GM21619 (cell line): ENCODE results near the gene PRSS2.
A peak's percentile ranks its signal among the peaks of the same experiment; 100 is the strongest.
"Not testable (repeated sequence)": the region's sequence is repeated elsewhere in the genome, so short reads cannot be mapped to it uniquely, and the experiment has no call there.

Experiments used
- ATAC-seq: cut with Tn5 transposase; IDR thresholded peaks from one replicate; pipeline ENCODE4 v1.9.1; 2021; ENCODE audit not compliant: unreplicated experiment

PRSS2 gene

DNA sequence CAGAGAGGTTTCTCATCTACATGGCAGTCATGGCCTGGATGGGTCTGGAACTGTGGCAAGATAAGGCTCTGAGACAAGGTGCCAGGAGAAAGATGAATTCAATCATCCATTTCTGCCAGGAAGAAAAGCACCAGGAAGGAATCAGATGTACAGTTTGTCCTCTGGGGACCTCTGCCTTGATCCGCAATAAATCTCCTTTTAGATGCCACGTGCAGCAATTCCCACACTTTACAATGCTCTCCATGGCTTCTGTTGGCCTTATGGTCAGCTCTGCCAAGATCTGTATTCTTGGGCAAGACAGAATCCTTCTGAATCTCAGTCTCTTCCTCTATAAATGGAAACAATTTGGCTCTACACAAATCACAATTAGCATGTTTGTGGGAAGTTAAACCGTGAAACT, 12.5 kb upstream of the PRSS2 start:
- ATAC-seq: not testable (repeated sequence)

DNA sequence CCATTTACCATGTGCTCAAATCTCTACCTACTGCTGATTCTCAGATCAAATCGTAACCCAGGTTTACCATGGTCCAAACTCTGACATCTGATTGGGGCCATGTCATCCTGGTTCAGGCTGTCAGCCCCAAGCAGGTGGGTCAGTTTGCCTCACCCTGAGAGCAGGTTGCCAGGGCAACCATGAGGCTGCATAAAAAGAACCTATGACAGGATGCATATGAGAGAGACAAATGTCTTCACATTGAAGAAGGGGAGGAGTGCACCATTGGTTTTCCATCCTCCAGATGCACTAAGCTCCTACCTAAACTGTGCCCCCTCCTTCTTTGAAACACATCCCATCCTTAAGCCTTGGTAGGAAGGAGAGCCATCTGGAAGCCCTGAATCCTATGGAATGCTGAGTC, 11.3 kb upstream of the PRSS2 start:
- ATAC-seq: no peak

DNA sequence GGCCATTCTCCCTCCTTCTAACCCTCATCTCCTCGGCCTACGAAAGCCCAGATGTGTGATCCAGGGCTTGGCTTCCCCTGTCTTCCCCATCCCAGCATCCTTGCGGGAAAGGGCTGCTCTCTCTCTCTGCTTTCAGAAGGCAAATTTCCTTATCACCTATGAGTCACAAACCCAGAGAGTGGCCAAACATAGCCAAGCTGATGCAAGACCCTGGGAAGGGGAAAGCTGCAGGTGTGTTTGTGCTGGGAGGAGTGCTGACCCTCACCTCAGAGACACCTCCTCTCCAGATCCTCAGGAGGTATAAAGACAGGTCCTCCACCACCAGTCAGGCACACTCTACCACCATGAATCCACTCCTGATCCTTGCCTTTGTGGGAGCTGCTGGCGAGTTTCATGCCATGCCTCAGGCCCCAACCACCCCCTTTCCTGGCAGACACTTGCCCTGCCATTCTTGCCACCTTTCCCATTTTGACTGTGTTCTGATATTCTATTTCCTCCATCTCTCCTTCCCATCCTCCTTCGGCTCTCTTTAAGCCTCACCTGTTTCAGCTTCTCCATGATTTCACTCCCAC, 10.6 kb upstream of the PRSS2 start:
- ATAC-seq: no peak

DNA sequence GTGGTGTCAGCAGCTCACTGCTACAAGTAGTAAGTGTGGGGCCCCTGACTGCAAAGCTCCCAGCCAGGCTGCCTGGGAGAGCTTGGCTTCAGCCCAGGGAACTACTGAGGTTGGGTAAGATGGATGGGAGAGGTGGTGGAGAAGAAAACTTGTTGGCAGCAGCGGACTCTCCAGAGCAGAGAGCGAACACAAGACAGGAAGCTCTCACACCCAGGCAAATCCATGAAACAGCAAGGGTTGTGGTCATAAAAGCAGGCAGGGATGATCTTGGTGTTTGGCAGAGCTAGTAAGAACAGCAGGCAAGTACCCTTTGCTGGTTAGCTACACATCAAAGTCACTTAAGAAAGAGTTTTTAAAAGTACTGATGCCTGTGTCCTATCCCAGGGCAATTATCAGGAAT, 9.2 kb upstream of the PRSS2 start:
- ATAC-seq: not testable (repeated sequence)

DNA sequence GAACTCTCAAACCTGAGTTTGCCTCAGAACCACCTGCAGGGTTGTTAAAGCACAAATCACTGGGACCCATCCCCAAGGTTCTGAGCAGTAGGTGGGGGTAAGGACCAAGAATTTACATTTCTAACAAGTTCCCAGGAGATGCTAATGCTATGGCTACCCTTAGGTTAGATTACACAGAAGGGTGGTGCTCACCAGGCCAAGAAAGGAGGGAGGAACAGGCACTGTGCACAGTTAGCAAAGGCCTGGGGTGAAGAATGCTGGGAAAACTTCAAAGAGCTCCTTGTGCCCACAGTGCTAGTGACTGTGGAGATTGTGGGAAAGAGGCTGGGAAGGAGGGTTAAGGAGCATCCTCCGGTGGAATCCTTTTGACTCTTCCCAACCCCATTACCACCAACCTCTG, 8.7 kb upstream of the PRSS2 start:
- no peak for ATAC-seq

DNA sequence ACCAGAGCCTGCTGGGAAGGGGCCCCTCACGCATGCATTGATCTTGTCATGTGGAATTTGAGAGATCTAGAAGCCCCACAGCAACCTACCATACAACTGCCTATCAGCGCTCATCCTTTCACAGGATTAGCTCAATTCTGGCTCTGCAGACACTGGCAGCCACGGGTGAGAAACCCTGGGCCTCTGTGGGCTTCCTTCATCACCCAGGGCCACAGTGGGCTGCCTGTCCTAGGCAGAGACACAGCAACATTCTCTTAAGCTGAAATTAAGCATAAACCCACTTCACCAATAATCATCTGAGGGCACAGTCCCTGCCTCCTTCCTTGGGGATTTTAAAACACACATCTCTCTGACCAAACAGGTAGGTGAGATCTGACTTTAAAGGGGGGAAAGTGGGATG, 3.3 kb upstream of the PRSS2 start:
- no peak for ATAC-seq

DNA sequence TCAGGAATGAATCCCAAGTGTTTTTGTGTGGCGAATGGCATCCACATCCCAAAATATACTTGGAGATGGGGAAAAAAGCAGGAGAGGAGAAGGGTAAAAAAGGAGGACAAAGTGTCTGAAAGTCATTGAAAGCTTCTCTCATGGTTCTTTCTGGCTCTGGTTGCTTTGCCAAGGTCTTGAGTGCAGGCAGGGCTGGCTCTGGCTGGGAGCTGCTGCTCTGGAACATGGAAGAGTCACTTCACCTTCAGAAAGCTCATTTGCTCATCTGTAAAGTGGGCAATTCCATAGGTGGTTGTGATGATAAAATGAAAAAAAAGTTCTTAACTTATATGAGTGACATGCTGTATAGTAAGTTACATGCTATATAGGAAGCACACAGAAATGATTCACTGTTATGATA, 2.9 kb upstream of the PRSS2 start:
- ATAC-seq: no peak

DNA sequence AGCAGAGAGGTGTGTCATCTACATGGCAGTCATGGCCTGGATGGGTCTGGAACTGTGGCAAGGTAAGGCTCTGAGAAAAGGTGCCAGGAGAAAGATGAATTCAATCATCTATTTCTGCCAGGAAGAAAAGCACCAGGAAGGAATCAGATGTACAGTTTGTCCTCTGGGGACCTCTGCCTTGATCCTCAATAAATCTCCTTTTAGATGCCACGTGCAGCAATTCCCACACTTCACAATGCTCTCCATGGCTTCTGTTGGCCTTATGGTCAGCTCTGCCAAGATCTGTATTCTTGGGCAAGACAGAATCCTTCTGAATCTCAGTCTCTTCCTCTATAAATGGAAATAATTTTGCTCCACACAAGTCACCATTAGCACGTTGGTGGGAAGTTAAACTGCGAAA, 1.9 kb upstream of the PRSS2 start:
- ATAC-seq: not testable (repeated sequence)

DNA sequence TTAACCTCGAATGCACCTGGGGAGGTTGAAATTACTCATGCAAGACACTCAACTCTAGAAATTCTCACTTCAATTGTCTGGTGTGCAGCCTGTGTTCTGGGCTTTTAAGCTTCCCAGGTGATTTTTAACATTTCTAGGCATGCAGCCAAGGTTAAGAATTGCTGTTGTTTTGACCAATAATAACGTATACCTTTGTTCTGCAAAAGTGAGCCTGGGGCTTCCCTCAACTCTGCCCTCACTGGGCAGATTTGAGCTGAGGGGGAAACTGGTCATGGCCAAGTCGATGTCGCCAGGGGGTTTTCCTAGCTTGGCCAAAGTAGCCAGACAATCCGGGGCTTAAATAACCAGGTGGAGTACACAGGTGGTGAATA, 568 bp downstream of the PRSS2 start:
- ATAC-seq: peak; percentile 89

DNA sequence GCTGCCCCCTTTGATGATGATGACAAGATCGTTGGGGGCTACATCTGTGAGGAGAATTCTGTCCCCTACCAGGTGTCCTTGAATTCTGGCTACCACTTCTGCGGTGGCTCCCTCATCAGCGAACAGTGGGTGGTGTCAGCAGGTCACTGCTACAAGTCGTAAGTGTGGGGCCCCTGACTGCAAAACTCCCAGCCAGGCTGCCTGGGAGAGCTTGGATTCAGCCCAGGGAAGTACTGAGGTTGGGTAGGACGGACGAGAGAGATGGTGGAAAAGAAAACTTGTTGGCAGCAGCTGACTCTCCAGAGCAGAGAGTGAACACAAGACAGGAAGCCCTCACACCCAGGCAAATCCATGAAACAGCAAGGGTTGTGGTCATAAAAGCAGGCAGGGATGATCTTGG, 1.3 kb downstream of the PRSS2 start:
- ATAC-seq: no peak

DNA sequence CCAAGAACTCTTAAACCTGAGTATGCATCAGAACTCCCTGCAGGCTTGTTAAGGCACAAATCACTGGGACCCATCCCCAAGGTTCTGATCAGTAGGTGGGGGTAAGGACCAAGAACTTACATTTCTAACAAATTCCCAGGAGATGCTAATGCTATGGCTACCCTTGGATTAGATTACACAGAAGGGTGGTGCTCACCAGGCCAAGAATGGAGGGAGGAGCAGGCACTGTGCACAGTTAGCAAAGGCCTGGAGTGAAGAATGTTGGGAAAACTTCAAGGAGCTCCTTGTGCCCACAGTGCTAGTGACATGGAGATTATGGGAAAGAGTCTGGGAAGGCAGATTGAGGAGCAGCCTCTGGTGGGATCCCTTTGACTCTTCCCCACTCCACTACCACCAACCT, 1.9 kb downstream of the PRSS2 start:
- no peak for ATAC-seq

DNA sequence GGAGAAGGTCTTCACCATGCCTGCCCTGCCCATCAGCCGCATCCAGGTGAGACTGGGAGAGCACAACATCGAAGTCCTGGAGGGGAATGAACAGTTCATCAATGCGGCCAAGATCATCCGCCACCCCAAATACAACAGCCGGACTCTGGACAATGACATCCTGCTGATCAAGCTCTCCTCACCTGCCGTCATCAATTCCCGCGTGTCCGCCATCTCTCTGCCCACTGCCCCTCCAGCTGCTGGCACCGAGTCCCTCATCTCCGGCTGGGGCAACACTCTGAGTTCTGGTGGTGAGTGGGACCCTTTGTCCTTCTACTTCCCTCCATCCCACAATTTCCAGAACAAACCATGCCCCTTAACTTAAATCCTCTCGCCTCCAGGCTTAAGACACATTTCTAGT, 2.5 kb downstream of the PRSS2 start:
- ATAC-seq: no peak

DNA sequence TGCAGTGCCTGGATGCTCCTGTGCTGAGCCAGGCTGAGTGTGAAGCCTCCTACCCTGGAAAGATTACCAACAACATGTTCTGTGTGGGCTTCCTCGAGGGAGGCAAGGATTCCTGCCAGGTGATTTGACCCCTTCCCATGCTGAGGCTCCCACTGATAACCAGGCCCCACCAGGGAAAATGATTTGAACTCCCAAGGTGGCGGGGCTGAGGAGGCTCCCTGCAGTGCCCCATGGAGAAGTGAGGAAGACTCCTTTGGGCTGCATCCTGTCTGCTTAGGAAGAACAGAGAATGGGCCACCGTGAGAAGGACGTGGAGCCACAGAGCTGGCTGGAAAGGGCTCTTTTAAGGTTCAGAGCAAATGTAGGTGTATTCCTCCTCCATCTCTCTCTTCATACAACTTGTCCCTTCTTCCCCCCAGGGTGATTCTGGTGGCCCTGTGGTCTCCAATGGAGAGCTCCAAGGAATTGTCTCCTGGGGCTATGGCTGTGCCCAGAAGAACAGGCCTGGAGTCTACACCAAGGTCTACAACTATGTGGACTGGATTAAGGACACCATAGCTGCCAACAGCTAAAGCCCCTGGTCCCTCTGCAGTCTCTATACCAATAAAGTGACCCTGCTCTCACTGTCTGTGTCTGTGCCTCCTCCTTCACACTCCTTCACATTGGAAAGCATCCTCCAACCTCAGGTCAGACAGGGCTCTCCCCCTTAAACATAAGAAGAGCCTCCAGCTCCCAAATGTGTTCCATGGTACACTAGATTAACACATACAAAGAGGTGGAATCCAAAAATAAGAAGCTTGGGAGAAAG, 3.4 kb downstream of the PRSS2 start:
- no peak for ATAC-seq

DNA sequence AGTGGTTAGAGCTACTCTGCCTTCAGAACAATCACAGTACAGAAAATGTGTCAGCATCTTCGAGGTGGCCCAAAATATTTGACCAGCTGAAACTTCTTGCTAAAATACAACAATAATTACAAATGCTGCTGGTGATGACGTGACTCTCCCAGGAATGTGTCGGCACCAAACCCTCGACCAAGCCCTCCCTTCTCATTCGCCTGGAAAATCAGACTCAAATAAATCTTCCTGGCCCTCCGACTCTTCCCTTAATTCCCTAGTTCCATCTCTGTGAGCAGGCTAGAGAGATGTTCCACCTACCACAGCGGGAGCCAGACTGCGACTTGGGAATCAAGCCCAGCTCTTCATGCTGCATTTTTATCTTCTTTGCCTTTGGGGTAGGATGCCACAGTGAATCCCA, 4.1 kb downstream of the PRSS2 start:
- ATAC-seq: no peak

DNA sequence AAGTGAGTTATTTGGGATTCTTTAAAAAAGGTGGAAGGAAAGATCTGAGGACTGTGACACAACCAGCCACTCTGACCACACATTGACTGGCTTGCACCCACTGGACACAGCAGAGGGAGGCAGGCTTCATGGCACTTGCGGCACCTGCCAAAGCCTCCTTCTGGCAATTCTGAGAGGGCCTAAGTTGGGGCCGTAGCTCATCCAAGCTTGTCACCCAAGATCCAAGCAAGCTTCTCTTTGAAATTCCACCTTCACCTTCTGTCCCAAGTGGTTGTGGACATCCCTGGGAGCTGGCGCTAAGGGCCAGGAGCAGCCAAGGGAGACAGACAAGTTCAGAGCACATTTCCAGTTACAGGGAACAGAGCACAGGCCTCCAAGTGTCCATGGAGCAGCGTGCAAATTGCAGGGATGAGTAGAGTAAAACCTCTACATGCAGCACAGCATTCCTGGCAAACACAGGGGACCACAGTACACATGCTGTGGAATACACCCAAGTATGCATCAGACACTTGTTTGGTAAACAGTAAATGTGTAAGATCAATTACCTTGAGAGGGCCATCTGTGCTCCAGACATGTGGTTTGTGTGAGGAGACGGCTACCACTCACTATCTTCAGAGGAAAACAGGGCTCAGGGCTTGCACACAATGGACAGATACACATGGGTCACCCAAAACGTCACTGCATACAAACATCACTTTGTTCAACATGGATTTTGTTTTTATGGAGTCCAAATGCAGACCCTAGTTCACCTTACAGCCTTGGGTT, 4.8 kb downstream of the PRSS2 start:
- ATAC-seq: not testable (repeated sequence)

DNA sequence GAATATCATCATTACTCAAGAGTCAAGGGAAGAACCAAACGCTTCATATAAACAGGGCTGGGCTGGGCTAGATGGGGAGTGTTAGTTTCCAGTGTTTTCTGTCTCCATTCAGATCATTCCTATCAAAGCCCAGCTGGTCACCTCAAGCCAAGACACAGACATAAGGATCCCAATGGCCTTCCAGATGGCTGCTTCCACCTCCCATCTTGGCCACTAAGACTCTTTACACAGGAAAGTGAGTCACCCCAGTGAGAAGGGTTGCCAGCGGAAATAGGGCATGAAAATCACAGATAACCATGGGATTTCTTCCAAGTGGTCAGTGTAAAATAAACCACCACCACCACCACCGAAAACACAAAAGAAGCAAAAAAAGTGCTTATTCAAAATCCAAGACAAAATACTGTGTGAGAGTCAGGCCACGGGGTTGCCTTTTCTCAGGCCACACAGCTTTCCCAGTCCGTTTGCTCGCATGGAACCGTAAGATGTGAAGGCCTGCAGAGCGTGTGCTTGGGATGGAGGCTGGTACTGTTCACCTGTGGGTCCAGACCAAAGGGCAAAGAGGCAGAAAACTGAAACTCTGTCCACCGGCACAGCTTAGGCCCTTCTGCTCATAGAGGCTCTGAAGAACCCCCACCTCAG, 5.6 kb downstream of the PRSS2 start:
- ATAC-seq: no peak

DNA sequence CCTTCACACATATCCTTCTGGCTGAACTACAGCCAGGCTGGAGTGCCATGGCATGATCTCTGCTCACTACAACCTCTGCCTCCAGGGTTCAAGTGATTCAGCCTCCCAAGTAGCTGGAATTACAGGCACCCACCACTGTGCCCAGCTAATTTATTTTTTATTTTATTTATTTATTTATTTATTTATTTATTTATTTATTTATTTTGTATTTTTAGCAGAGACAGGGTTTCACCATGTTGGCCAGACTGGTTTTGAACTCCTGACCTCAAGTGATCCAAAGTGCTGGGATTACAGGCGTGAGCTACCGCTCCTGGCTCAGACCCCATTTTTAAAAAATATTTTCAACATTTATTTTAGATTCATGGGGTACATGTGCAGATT, 6.1 kb downstream of the PRSS2 start:
- ATAC-seq: not testable (repeated sequence)

DNA sequence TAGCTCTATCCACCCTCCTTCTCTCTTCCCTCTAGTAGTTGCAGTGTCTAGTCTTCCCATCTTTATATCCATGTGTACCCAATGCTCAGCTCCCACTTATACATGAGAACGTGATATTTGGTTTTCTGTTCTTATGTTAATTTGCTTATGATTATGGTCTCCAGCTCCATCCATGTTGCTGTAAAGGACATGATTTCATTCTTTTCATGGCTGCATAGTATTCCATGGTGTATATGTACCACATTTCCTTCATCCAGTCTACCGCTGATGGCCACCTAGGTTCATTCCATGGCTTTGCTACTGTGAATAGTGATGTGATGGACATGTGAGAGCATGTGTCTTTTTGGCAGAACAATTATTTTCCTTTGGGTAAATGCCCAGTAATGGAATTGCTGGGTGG, 6.5 kb downstream of the PRSS2 start:
- ATAC-seq: no peak

DNA sequence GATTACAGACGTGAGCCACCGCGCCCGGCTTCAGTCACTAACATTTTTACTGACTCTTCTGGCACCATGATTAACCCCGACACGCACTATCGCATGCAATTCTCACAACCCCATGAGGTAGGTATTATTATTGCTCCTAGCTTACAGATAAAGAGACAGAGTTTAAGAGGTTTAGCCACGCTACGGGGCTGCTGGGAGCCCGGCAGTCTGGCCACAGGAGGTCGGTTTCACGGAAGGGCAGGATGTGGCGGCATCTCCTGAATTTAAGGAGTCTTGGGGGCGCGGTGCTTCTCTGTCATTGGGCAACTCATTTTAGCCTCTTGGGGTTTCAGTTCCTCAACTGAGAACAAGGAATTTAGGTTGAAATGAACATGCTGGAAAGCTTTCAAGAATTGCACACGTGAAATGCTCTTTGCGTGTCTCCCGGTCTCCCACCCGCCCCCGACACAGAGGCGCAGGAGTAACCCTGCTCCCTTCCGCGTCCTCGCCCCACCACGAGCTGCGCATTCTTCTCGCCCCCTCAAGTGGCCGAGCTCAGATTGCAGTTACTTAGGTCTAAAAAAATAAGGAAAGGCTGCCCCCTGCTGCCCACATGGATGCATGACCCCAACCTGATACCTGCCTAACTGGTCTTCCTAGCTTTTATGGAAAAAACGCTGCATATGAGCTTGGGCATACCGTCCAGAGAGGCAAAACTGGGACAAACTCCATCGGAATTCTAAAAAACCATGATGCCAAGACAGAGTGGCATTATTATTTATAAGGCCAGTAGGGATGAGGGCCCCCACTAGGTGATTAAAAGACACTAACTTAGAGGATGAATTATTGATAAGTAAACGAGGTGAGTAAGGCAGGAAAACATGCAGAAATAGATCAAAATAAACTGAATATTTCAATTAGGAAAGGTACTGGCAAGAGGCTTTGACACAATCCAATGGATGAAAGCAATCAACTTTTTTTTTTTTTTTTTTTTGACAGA, 12.4 kb downstream of the PRSS2 start:
- peak; percentile 91 for ATAC-seq

DNA sequence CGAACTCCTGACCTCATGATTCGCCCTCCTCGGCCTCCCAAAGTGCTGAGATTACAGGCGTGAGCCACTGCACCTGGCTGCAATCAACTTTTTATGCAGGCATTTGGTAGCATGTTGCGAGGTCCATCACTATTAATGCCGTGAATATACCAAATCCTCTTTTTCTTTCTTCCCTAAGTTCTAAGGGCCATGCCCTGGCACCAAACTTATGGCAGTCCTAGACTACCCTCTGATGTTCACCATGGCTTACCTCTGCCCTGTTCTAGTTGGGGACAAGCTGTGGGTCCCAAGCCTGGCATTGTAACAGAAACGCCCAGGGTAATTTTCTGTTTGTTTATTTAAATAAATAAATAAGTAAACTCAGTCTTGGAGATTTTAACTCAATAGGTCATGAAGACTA, 13.3 kb downstream of the PRSS2 start:
- ATAC-seq: no peak

DNA sequence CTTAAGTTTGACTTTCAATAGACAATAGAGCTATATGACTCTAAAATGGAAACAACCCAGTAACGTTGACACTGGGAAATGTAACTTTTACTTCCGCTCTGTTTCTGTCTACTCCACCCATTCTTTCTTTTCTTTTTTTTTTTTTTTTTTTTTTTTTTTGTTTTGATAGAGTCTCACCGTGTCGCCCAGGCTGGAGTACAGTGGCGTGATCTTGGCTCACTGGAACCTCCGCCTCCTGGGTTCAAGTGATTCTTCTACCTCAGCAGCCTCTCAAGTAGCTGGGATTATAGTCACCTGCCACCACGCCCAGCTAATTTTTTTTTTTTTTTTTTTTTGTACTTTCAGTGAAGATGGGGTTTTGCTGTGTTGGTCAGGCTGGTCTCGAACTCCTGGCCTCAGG, 13.9 kb downstream of the PRSS2 start:
- no peak for ATAC-seq
